ENCODE results near the gene FXYD6.

FXYD6 gene

GRCh38 chr11:117884994-117885393 is 8.5 kb upstream of the FXYD6 start:
- DNase-seq = no peak

- no peak for DNase-seq
Measured at GRCh38 chr11:117883063-117883462, 6.6 kb upstream of the FXYD6 start.

GRCh38 chr11:117882311-117882905 is 6.0 kb upstream of the FXYD6 start:
- DNase-seq = no peak

GRCh38 chr11:117881217-117881616 is 4.8 kb upstream of the FXYD6 start:
- no peak for DNase-seq

- no peak for DNase-seq
Measured at GRCh38 chr11:117879516-117880480, 3.3 kb upstream of the FXYD6 start.

- no peak for DNase-seq
Measured at GRCh38 chr11:117878939-117879475, 2.5 kb upstream of the FXYD6 start.

GRCh38 chr11:117878314-117878938 is 2.0 kb upstream of the FXYD6 start:
- no peak for DNase-seq

GRCh38 chr11:117877120-117877784 is 794 bp upstream of the FXYD6 start:
- DNase-seq = no peak

- DNase-seq = no peak
Measured at GRCh38 chr11:117876059-117876340, 458 bp downstream of the FXYD6 start.

- DNase-seq = peak; percentile 20
Measured at GRCh38 chr11:117875382-117876058, 938 bp downstream of the FXYD6 start.

- no peak for DNase-seq
Measured at GRCh38 chr11:117874910-117875381, 1.5 kb downstream of the FXYD6 start.

GRCh38 chr11:117874253-117874909 is 2.1 kb downstream of the FXYD6 start:
- DNase-seq = no peak

- DNase-seq = no peak
Measured at GRCh38 chr11:117873828-117874125, 2.7 kb downstream of the FXYD6 start.

- no peak for DNase-seq
Measured at GRCh38 chr11:117872975-117873827, 3.3 kb downstream of the FXYD6 start.

GRCh38 chr11:117872420-117872961 is 4.0 kb downstream of the FXYD6 start:
- DNase-seq = no peak

- DNase-seq = no peak
Measured at GRCh38 chr11:117871784-117872183, 4.7 kb downstream of the FXYD6 start.

- no peak for DNase-seq
Measured at GRCh38 chr11:117871160-117871559, 5.3 kb downstream of the FXYD6 start.

- no peak for DNase-seq
Measured at GRCh38 chr11:117870103-117870952, 6.1 kb downstream of the FXYD6 start.

- no peak for DNase-seq
Measured at GRCh38 chr11:117869604-117870003, 6.9 kb downstream of the FXYD6 start.

All from activated naive CD4-positive, alpha-beta T cell treated with anti-CD3 and anti-CD28 coated beads, Interleukin-2, amount 50 U/mL, for 16 hours (primary cell).